ENCODE data around the gene RNASE1. TPM values are rescaled to one million over a fixed set of nuclear protein-coding genes. Genes with fewer than 3 reads are reported as not detected.

RNASE1 gene
- total RNA-seq, 3 donors from 2014 or later = 125 to 1,186 (median 303) TPM

GRCh38 chr14:20791187-20791586, 11.5 kb downstream of the RNASE1 start:
- Histone ChIP-seq H3K4me1 (no peaks in the 10 kb centered on the region), H3K27ac (no peak overlapping the region)
- TF ChIP-seq CTCF (IDR thresholded peaks at IDR 0.05) = no peak
- no peak for TF ChIP-seq POLR2AphosphoS5 (IDR thresholded peaks at IDR 0.05)
- no peak for TF ChIP-seq POLR2A (IDR thresholded peaks at IDR 0.05)

GRCh38 chr14:20790464-20791116, 12.1 kb downstream of the RNASE1 start:
- no peak for TF ChIP-seq CTCF (IDR thresholded peaks at IDR 0.05)
- no peak for TF ChIP-seq POLR2AphosphoS5 (IDR thresholded peaks at IDR 0.05)
- TF ChIP-seq POLR2A (IDR thresholded peaks at IDR 0.05) = no peak
- Histone ChIP-seq H3K4me1 (no peaks in the 10 kb centered on the region), H3K9me3 (no peaks in the 10 kb centered on the region), H3K4me3 (no peak overlapping the region), H3K36me3 (no peaks in the 10 kb centered on the region), H3K27me3 (no peaks in the 10 kb centered on the region), H3K27ac (no peak overlapping the region)
- intact Hi-C loops (cut with DNase I; ENCODE audit: low total_unique reads) = no loop called here
- DNase-seq (ENCODE audit: low spot score in 2 of 2) = no peak

More at GRCh38 chr14:20791187-20791586, 11.5 kb downstream of the RNASE1 start:
- intact Hi-C loops (cut with DNase I; ENCODE audit: low total_unique reads) = no loop called here
- Histone ChIP-seq H3K9me3 (no peaks in the 10 kb centered on the region), H3K27me3 (no peaks in the 10 kb centered on the region), H3K36me3 (no peaks in the 10 kb centered on the region), H3K4me3 (no peak overlapping the region)
- DNase-seq (ENCODE audit: low spot score in 2 of 2) = no peak

- intact Hi-C loops (cut with DNase I; ENCODE audit: low total_unique reads) = no loop called here
- Histone ChIP-seq H3K27me3 (no peaks in the 10 kb centered on the region), H3K27ac (no peak overlapping the region), H3K4me3 (no peak overlapping the region), H3K9me3 (no peaks in the 10 kb centered on the region), H3K4me1 (no peaks in the 10 kb centered on the region), H3K36me3 (no peaks in the 10 kb centered on the region)
- TF ChIP-seq CTCF (IDR thresholded peaks at IDR 0.05) = no peak
- no peak for TF ChIP-seq POLR2A (IDR thresholded peaks at IDR 0.05)
- TF ChIP-seq POLR2AphosphoS5 (IDR thresholded peaks at IDR 0.05) = no peak
- DNase-seq (ENCODE audit: low spot score in 2 of 2) = no peak
Measured at GRCh38 chr14:20789230-20789813, 13.3 kb downstream of the RNASE1 start.

GRCh38 chr14:20787025-20787424, 15.6 kb downstream of the RNASE1 start:
- no peak overlapping the region for H3K27ac ChIP-seq
- intact Hi-C loops (cut with DNase I; ENCODE audit: low total_unique reads) = no loop called here
- TF ChIP-seq CTCF (IDR thresholded peaks at IDR 0.05) (no peak), POLR2AphosphoS5 (IDR thresholded peaks at IDR 0.05) (no peak), POLR2A (IDR thresholded peaks at IDR 0.05) (no peak)
- H3K4me3 ChIP-seq = no peak overlapping the region
- H3K36me3 ChIP-seq = no peaks in the 10 kb centered on the region
- H3K4me1 ChIP-seq = no peaks in the 10 kb centered on the region
- H3K27me3 ChIP-seq = no peaks in the 10 kb centered on the region
- H3K9me3 ChIP-seq = no peaks in the 10 kb centered on the region
- no peak for DNase-seq (ENCODE audit: low spot score in 2 of 2)

GRCh38 chr14:20782280-20782890, 20.3 kb downstream of the RNASE1 start:
- Histone ChIP-seq H3K9me3 (no peaks in the 10 kb centered on the region), H3K4me1 (no peaks in the 10 kb centered on the region), H3K27ac (peak overlapping the region; percentile 30 to 40), H3K36me3 (no peaks in the 10 kb centered on the region), H3K27me3 (no peaks in the 10 kb centered on the region), H3K4me3 (peak overlapping the region in 2 of 3 donors; percentile 26)
- DNase-seq (ENCODE audit: low spot score in 2 of 2) = no peak
- no peak for TF ChIP-seq CTCF (IDR thresholded peaks at IDR 0.05)
- intact Hi-C loops (cut with DNase I; ENCODE audit: low total_unique reads) = no loop called here

Data from breast epithelium (tissue), 4 donors.